Osteocyte (in vitro differentiated cells): ENCODE measurements around the gene RASA1. TPM values are rescaled to one million over a fixed set of nuclear protein-coding genes. Genes with fewer than 3 reads are reported as not detected.

Source experiments
- DNase-seq: peaks from one replicate; pipeline ENCODE4 v3.0.0; 2021; ENCODE audit warnings: mixed read lengths; ENCODE audit not compliant: unreplicated experiment; ENCODE audit errors: extremely low spot score
- H3K27ac Mint-ChIP-seq: one replicate; pipeline ENCODE4 v1.8.0; 2021; ENCODE audit warnings: mild to moderate bottlenecking, mixed read lengths; ENCODE audit not compliant: unreplicated experiment
- H3K27me3 Mint-ChIP-seq: one replicate; pipeline ENCODE4 v1.8.0; 2021; ENCODE audit warnings: mixed read lengths; ENCODE audit not compliant: unreplicated experiment
- H3K36me3 Mint-ChIP-seq: one replicate; pipeline ENCODE4 v1.8.0; 2021; ENCODE audit warnings: mixed read lengths; ENCODE audit not compliant: unreplicated experiment
- H3K4me1 Mint-ChIP-seq: one replicate; pipeline ENCODE4 v1.8.0; 2021; ENCODE audit warnings: mixed read lengths; ENCODE audit not compliant: unreplicated experiment
- H3K4me3 Mint-ChIP-seq: one replicate; pipeline ENCODE4 v1.8.0; 2021; ENCODE audit warnings: mild to moderate bottlenecking, moderate library complexity, mixed read lengths; ENCODE audit not compliant: unreplicated experiment
- H3K9me3 Mint-ChIP-seq: one replicate; pipeline ENCODE4 v1.8.0; 2021; ENCODE audit warnings: mixed read lengths; ENCODE audit not compliant: unreplicated experiment
- CTCF ChIP-seq: fragments of 200-600 bp; sonication (generic); IDR thresholded peaks from 2 replicates; pipeline ENCODE4 v1.5.0; 2021; ENCODE audit warnings: antibody characterized with exemption, mild to moderate bottlenecking, moderate library complexity
- long read RNA-seq: library from polyadenylated mRNA; unstranded; transcript quantifications from one replicate; pipeline ENCODE4 v2.0.0, GENCODE V29; 2021
- total RNA-seq: library from RNA; stranded (reverse); gene quantifications from 2 replicates; pipeline ENCODE4 v1.2.1, GENCODE V29; 2021

RASA1 gene
- 29.3 and 32.1 TPM in 2 replicates for total RNA-seq
- long read RNA-seq, partial matches to known transcripts = 6 of 11 reads
- long read RNA-seq, other reads (novel, unspliced or antisense) = 4 of 11 reads

- Mint-ChIP-seq H3K27ac (peak within 1 kb of the TSS; percentile 98), H3K4me1 (peaks cover 26% of the 10 kb centered on the region), H3K4me3 (peak within 1 kb of the TSS; percentile 99), H3K9me3 (no peaks in the 10 kb centered on the region), H3K36me3 (no peaks in the 10 kb centered on the region), H3K27me3 (peaks cover 18% of the 10 kb centered on the region)
- DNase-seq = peak; percentile 98
- TF ChIP-seq CTCF = no peak
Observed at GRCh38 chr5:87267574-87268125, at the start of gene RASA1. RASA1 (plus strand) TSS chr5:87267883; CDS start chr5:87268452, 569 bp downstream.

- Mint-ChIP-seq H3K9me3 (no peaks in the 10 kb centered on the region), H3K36me3 (no peaks in the 10 kb centered on the region), H3K27ac (no peak overlapping the region), H3K27me3 (peaks cover 22% of the 10 kb centered on the region), H3K4me3 (no peak overlapping the region), H3K4me1 (no peaks in the 10 kb centered on the region)
- TF ChIP-seq CTCF = no peak
- DNase-seq = no peak
Observed at GRCh38 chr5:87229780-87230179, 37.9 kb upstream of the RASA1 start.

- DNase-seq = no peak
- Mint-ChIP-seq H3K4me1 (no peaks in the 10 kb centered on the region), H3K27me3 (peaks cover 26% of the 10 kb centered on the region), H3K36me3 (no peaks in the 10 kb centered on the region), H3K4me3 (no peak overlapping the region), H3K27ac (no peak overlapping the region), H3K9me3 (no peaks in the 10 kb centered on the region)
- TF ChIP-seq CTCF = no peak
Observed at GRCh38 chr5:87231037-87231808, 36.5 kb upstream of the RASA1 start.

GRCh38 chr5:87233143-87233542 is 34.5 kb upstream of the RASA1 start:
- no peak for DNase-seq
- Mint-ChIP-seq H3K36me3 (no peaks in the 10 kb centered on the region), H3K27ac (no peak overlapping the region)

More at GRCh38 chr5:87233143-87233542, 34.5 kb upstream of the RASA1 start:
- no peak overlapping the region for H3K4me3 Mint-ChIP-seq
- H3K27me3 Mint-ChIP-seq = peaks cover 41% of the 10 kb centered on the region
- H3K9me3 Mint-ChIP-seq = no peaks in the 10 kb centered on the region
- no peak for TF ChIP-seq CTCF
- H3K4me1 Mint-ChIP-seq = no peaks in the 10 kb centered on the region
